HG03139 (cell line): ENCODE data around the gene FSCN2.
"Not testable (repeated sequence)": the region's sequence is repeated elsewhere in the genome, so short reads cannot be mapped to it uniquely, and the experiment has no call there.

ENCODE experiments used
- ATAC-seq: cut with Tn5 transposase; IDR thresholded peaks from one replicate; pipeline ENCODE4 v1.9.1; 2021; ENCODE audit not compliant: unreplicated experiment

The FSCN2 gene

GRCh38 chr17:81524039-81524864 is 3.9 kb upstream of the FSCN2 start:
- ATAC-seq = no peak

GRCh38 chr17:81524865-81525159 is 3.4 kb upstream of the FSCN2 start:
- ATAC-seq = no peak

DNA sequence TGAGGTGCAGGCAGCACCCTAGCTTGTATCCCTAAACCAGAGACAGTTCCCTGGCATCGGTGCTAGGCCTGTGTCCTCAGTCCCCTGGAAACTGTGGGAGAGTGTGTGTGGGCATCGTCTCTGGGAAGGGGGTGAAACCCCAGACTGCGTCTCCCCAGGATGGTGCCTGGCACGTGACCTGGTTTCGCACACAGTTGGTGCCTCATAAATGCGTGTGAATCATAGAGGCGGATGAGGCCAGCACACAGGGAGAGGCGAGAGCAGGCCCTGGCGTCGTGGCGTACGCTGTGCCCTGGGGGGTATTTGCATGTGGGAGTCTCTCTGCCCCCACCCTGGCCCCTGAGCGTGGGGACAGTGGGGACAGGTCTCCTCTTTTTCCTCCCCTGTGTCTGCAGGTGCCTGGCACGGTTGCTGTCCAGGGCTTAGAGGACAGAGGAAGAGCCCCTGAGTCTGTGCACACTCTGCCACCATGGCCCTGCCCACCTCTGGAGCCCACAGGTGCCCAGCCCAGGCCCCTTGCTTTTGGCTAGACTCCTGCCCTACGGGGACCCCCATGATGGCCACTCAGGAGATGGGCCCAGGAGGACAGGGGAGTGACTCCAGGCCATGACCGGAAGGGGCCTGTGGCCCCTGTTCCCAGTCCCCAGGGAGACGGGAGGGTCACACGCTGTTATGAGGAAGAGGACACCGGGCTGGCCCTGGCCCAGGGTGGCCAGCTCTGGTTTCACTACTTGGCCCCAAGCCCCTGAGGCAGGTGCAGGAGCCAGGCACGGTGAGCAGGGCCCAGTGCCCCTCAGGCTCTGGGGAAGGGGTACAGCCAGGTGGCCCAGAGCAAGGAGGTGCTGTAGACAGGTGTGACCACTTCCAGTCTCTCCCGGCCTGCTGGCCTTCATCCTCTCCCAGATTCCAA is 1.3 kb upstream of the FSCN2 start:
- ATAC-seq = no peak

DNA sequence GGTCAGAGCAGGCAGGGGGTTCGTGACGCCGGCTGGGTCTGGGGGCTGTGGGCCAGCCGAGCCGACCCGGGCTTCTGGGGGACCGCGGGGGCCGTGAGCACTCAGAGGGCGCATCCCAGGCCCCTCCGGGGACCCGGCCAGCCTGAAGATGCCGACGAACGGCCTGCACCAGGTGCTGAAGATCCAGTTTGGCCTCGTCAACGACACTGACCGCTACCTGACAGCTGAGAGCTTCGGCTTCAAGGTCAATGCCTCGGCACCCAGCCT is 140 bp downstream of the FSCN2 start:
- no peak for ATAC-seq

DNA sequence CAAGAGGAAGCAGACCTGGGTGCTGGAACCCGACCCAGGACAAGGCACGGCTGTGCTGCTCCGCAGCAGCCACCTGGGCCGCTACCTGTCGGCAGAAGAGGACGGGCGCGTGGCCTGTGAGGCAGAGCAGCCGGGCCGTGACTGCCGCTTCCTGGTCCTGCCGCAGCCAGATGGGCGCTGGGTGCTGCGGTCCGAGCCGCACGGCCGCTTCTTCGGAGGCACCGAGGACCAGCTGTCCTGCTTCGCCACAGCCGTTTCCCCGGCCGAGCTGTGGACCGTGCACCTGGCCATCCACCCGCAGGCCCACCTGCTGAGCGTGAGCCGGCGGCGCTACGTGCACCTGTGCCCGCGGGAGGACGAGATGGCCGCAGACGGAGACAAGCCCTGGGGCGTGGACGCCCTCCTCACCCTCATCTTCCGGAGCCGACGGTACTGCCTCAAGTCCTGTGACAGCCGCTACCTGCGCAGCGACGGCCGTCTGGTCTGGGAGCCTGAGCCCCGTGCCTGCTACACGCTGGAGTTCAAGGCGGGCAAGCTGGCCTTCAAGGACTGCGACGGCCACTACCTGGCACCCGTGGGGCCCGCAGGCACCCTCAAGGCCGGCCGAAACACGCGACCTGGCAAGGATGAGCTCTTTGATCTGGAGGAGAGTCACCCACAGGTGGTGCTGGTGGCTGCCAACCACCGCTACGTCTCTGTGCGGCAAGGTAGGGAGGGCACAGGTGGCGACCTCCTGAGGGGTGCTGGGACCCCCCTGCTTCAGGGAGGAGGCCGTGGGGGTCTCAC is 667 bp downstream of the FSCN2 start:
- no peak for ATAC-seq

DNA sequence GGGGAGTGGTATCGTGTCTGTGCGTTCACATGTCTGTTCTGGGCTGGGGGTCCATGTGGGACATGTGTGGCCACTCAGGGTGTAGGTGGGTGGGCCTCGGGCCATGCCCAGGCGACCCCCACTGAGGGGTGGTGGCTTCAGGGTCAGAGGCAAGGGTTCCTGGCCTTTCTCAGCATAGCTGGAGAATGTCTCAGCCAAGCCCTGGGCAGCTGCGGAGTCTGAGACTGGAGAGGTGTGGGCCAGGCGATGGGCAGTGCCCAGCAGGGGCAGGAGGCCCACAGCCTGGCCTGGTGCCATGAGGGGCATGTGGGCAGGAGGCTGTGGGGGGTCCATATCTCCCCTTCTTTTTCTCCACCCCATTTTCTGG is 1.2 kb downstream of the FSCN2 start:
- ATAC-seq = no peak

- ATAC-seq = not testable (repeated sequence)
Observed at GRCh38 chr17:81531013-81531412, 2.8 kb downstream of the FSCN2 start.

- ATAC-seq = not testable (repeated sequence)
Observed at GRCh38 chr17:81531998-81532404, 3.8 kb downstream of the FSCN2 start.

GRCh38 chr17:81532490-81533287 is 4.5 kb downstream of the FSCN2 start:
- ATAC-seq = no peak

DNA sequence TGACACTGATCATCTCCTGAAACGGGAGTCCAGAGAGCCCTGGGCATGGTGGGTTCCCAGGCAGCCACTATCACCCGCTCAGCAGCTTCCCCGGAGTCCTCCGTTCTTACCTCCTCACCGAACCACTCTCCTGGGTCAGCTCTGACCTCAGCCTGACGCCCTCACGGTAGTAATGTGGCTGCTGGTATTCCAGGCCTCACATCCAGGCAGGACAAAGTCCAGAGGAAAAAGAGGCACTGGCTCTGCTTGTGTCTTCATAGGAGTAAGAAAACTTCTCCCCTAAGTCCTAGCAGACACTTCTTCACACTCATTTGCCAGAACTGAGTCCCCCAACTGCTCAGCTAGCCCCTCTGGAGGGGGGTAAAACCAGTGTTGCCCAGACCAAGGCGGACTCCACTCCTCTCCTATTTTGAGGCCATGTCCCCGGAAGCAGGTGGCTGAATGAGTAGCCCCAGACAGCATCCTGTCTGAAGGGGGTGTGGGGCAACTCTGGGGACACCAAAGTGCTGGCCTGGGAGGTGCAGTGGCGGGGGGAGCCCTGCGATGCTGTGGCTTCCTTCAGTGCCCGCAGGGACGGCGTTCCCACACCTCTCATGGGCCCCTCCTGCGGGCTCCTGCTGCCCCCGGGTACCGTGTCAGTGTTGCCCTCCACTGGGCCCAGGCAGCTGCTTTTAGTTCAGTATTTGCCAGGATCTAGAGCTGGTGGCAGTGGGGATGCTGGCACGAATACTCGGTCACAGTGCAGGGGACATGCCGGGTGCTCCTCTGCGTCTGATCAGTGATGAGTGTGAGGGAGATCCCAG is 5.4 kb downstream of the FSCN2 start:
- no peak for ATAC-seq

- ATAC-seq = no peak
Observed at GRCh38 chr17:81534157-81535006, 6.2 kb downstream of the FSCN2 start.

- ATAC-seq = no peak
Observed at GRCh38 chr17:81535007-81535328, 6.8 kb downstream of the FSCN2 start.

DNA sequence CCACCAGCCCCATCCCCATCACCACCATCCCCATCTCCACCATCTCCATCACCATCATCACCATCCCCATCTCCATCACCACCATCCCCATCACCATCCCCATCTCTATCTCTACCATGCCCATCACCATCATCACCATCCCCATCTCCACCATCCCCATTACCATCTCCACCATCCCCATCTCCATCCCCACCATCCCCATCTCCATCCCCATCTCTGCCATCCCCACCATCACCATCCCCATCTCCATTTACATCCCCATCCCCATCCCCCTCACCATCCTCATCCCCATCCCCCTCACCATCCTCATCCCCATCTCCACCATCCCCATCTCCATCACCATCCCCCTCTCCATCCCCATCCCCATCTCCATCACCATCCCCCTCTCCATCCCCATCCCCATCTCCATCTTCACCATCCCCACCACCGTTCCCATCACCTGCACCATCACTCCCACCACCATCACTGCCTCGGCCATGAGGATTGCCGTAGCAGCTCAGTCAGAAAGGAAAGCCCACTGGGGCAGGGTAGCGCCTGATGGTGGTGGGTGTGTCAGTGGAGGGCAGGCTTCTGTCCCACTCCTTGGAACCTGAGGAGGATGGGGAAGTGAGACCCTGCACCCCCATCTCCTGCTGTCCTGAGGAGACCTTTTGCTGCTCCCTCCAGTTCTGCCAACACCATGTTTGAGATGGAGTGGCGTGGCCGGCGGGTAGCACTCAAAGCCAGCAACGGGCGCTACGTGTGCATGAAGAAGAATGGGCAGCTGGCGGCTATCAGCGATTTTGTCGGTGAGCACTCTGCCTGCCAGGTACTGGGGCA is 7.5 kb downstream of the FSCN2 start:
- no peak for ATAC-seq

DNA sequence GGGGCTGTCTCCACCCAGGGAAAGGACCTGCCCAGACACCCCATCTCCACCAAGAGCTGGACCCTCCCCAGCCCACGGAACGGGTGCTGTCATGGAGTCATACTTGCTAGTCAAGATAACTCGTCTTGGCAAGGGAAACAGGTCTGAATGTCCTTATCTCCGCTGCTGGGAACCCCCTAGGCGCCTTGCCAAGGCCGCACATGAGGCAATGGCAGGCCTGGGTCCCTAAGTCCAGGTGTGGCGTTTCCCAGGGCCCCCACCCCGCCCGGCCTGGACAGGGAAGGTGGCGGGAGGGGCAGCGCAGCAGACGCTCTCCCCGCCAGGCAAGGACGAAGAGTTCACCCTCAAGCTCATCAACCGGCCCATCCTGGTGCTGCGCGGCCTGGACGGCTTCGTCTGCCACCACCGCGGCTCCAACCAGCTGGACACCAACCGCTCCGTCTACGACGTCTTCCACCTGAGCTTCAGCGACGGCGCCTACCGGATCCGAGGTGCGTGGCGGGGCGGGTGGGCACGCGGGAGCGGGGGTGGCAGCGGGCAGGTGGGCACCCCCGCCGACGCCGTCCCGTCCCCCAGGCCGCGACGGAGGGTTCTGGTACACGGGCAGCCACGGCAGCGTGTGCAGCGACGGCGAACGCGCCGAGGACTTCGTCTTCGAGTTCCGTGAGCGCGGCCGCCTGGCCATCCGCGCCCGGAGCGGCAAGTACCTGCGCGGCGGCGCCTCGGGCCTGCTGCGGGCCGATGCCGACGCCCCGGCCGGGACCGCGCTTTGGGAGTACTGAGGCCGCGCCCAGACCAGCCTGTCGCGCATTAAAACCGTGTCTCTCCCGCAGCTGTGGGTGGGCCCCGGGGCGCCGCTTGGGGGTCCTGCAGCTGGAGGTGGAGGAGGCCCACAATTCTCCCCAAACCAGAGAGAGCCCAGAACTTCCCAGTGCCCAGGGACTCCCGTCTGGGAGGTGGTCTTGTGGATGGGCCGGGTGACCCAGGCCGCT is 8.4 kb downstream of the FSCN2 start:
- no peak for ATAC-seq

DNA sequence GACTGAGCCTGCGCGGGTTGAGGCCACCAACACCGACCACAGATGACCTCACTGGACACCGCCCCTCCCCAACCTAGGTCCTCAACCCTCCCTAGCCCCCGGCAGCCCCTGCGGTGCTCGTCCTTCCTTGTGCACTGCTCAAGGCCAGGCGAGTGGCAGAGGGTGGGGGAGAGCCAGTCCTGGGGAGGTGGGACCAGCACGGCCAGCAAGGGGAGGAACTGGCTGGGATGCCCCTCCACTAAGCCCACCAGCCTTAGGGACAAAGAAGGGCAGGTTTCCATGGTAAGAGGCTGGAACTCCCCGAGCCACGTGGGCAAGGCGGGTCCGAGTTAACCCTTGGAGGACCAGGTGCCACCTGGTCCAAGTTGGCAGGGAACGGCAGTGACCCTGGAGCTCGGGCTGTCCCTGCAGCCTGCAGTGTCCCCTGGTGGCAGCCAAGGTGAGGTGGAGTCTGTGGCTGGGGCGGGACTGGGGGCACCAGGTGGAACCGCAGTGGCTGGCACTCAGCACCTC is 9.2 kb downstream of the FSCN2 start:
- no peak for ATAC-seq

DNA sequence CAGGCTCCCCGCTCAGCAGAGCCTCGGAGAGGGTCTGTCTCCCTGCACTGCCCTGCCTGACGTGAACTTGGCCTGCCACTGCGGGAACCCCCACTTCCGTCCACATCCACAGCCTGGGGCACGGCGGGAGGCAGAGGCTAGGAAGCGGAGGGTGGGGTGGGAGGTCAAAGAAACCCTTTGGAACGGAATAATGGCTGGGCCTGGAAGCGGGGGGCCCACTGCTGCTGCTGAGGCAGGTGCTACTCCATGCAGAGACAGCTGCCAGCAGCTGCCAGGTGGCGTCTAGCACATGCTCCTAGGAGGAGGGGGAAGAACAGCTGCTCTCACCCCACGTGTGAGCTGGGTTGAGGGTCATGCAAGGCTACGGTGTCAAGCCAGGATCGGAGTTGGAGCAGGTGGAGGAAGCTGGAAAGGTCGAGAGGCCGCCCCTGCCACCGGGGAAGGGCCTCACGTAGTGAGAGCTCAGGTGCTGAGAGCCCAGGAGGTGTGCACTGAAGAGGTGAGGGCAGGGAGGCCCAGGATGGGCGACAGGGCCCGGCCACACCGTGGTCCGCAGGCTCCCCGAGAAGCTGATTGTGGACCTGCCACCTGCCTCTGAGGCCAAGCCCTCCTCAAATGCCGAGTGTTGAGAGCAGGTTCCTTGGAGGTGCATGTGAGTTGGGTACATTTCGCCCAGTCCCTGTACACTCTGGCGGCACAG is 9.8 kb downstream of the FSCN2 start:
- ATAC-seq = no peak
